Muscle layer of colon (tissue), 2 donors: ENCODE results near the gene PCK1.

Experiments
- H3K27ac ChIP-seq: one replicate; pipeline ENCODE4 v1.7.0; 2013; ENCODE audit warnings: low read depth, mild to moderate bottlenecking, low read length, moderate library complexity
- H3K27me3 ChIP-seq, 2 donors: one replicate each; pipeline ENCODE4 v1.7.0; 2013; ENCODE audit warnings: low read length in 2 of 2, mild to moderate bottlenecking in 2 of 2; ENCODE audit not compliant: insufficient read depth in 2 of 2, control insufficient read depth in 1 of 2
- H3K36me3 ChIP-seq: one replicate; pipeline ENCODE4 v1.7.0; 2013; ENCODE audit warnings: mild to moderate bottlenecking, low read length; ENCODE audit not compliant: insufficient read depth
- H3K4me1 ChIP-seq: one replicate; pipeline ENCODE4 v1.7.0; 2013; ENCODE audit warnings: mild to moderate bottlenecking, low read length; ENCODE audit not compliant: insufficient read depth
- H3K4me3 ChIP-seq, 2 donors: one replicate each; pipeline ENCODE4 v1.7.0; 2013; ENCODE audit warnings: low read length in 2 of 2, low read depth in 1 of 2, mild to moderate bottlenecking in 1 of 2, moderate library complexity in 1 of 2
- H3K9ac ChIP-seq: one replicate; pipeline ENCODE4 v1.7.0; 2013; ENCODE audit warnings: low read length
- H3K9me3 ChIP-seq: one replicate; pipeline ENCODE4 v1.7.0; 2013; ENCODE audit warnings: mild to moderate bottlenecking, low read length
- donor health status: abdominal sarcoma.
- donor health status: Adenocarcinoma of cecum.

The PCK1 gene

GRCh38 chr20:57615445-57615811 is 54.5 kb downstream of the PCK1 start:
- Histone ChIP-seq H3K36me3 (no peaks in the 10 kb centered on the region), H3K4me1 (no peaks in the 10 kb centered on the region), H3K27ac (no peak overlapping the region), H3K27me3 (peaks cover 0 to 3% of the 10 kb centered on the region in 2 donors), H3K9ac (no peak overlapping the region), H3K4me3 (no peak overlapping the region), H3K9me3 (no peaks in the 10 kb centered on the region)

- Histone ChIP-seq H3K27me3 (peaks cover 0 to 3% of the 10 kb centered on the region in 2 donors), H3K9ac (no peak overlapping the region), H3K9me3 (no peaks in the 10 kb centered on the region), H3K36me3 (no peaks in the 10 kb centered on the region), H3K4me3 (no peak overlapping the region), H3K27ac (no peak overlapping the region), H3K4me1 (no peaks in the 10 kb centered on the region)
Measured at GRCh38 chr20:57616143-57616951, 55.4 kb downstream of the PCK1 start.

- H3K9me3 ChIP-seq, result no peaks in the 10 kb centered on the region
- H3K9ac ChIP-seq, result no peak overlapping the region
- peaks cover 0 to 7% of the 10 kb centered on the region in 2 donors for H3K27me3 ChIP-seq
- no peaks in the 10 kb centered on the region for H3K36me3 ChIP-seq
- no peaks in the 10 kb centered on the region for H3K4me1 ChIP-seq
- H3K4me3 ChIP-seq, result no peak overlapping the region
- no peak overlapping the region for H3K27ac ChIP-seq
Measured at GRCh38 chr20:57617079-57617795, 56.3 kb downstream of the PCK1 start.
